8988T (cell line): ENCODE measurements around the gene MTF1.

Experiments
- DNase-seq: peaks from one replicate; pipeline ENCODE4 v3.0.0; 2011

MTF1 gene

GRCh38 chr1:37866491-37866890 is 7.1 kb upstream of the MTF1 start:
- no peak for DNase-seq

GRCh38 chr1:37865348-37866120 is 6.1 kb upstream of the MTF1 start:
- no peak for DNase-seq

GRCh38 chr1:37862330-37862729 is 2.9 kb upstream of the MTF1 start:
- no peak for DNase-seq

GRCh38 chr1:37861151-37861550 is 1.8 kb upstream of the MTF1 start:
- no peak for DNase-seq

DNA sequence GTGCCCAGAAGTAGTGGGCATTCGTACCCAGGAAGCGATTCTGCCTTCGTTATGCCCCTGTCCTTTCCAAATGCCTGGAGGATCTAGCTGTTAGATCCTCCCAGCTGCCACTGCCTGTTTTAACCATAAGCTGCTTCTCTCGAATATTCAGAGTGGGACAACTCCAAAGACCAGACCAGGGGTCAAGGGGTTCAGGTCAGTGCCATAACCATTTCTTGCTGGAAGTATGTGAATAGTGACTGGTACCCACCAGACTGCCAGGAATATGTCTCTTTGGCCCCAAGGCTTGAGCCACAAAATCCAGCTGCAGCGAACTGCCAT is 914 bp upstream of the MTF1 start:
- no peak for DNase-seq

DNA sequence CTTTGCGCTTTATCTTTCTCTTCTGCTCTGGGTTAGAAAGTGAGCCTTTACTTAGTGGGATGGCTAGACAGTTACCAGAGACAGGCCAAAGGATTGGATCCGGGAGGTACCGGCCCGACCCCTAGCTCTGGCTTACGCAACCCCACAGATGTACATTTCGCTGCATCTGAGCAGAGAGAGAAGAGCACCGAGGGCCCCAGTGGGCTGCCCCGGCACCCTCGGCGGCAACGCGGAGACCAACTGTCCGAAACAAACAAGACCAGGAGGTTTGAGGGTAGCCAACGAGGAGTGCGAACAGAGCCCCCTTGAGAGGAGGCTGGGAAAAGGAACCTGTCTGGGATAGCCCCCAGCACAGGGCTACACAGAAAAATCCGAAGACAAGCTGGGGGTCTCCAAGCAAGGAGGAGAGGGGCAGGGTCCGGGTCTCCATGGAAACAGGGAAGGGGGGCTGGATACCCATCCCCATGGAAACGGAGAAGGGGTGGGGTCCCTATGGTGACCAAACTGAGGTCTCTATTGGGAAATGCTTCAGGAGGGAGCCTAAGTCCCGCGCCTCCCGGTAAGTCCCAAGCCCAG is 373 bp downstream of the MTF1 start:
- DNase-seq: peak; percentile 32

GRCh38 chr1:37854406-37854805 is 5.0 kb downstream of the MTF1 start:
- no peak for DNase-seq

- DNase-seq: no peak
Measured at GRCh38 chr1:37853157-37853556, 6.2 kb downstream of the MTF1 start.

DNA sequence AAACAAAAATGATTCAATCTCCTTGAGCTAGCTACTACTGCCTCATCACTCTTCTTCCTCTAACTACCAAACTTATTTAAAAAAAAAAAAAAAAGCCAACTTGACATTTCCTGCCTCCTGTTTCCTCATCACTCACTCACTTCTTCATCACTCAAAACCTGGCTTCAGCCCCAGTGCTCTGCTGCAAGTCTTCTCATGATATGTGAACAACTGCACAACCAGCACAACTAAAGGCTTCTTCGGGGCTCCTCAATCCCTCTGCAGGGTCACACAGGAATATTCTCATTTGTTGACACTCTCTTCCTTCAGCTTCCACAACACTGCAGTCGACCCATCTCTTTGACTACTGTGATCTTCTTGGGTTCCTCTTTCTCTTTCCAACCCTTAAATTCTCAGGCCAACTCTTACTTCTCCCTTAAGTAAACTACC is 7.6 kb downstream of the MTF1 start:
- no peak for DNase-seq

DNA sequence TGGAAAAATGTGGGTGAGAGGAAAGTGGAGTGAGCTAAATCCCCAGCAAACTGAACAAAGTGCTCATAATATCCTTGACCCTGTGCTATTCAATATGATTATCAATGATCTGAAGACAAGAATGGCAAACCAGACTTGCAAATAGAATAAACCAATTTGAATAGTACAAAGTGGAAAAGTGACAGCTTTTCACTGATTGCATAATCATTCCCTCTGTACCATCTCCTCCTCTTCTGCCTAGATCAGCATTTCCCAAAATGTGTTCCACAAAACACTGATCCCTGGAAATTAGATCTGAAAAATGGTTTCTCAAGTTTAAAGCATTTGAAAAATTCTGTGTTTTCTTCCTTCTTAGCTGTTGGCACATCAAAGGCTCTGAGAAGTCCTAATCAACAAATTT is 8.1 kb downstream of the MTF1 start:
- no peak for DNase-seq

DNA sequence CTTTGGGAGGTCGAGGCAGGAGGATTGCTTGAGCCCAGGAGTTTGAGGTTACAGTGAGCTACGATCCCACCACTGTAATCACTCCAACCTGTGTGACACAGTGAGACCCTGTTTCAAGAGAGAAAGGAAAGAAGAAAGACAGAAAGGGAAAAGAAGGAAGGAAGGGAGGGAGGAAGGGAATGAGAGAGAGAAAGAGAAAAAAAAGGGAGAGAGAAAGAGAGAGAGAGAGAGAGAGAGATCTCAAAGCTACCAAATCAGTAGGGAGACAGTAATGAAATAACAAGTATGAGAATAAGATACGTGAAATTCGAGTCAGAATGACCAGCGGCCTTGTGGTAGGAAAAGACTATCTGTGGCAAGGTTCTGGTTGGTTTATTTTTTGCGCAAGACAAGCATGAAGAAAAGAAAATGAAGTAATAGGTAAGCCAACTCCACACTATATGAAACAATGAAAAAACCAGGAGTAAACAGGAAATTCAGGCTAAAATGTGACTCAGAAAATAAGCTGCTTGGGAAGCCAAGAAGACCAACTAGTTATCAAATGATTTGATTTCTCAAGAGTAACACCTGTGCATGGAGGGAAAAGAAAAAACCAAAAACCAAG is 8.9 kb downstream of the MTF1 start:
- no peak for DNase-seq

DNA sequence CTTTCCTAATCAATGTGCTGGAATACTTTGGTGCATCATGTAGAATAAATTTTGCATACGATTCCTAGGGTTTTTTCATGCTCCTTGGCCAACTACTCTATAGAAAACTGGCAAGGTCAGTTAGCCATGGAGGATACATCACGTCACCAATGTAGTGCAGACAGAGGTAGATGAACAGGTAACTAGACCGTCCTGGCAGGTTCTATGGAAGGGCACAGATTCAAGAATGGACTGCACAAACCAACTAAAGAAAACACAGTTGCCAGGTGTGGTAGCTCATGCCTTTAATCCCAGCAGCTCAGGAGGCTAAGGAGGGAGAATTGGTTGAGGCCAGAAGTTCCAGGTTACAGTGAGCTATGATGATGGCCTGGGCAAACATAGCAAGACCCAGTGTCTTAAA is 9.9 kb downstream of the MTF1 start:
- no peak for DNase-seq

GRCh38 chr1:37846647-37847339 is 12.6 kb downstream of the MTF1 start:
- DNase-seq: no peak

GRCh38 chr1:37845786-37846185 is 13.6 kb downstream of the MTF1 start:
- no peak for DNase-seq

DNA sequence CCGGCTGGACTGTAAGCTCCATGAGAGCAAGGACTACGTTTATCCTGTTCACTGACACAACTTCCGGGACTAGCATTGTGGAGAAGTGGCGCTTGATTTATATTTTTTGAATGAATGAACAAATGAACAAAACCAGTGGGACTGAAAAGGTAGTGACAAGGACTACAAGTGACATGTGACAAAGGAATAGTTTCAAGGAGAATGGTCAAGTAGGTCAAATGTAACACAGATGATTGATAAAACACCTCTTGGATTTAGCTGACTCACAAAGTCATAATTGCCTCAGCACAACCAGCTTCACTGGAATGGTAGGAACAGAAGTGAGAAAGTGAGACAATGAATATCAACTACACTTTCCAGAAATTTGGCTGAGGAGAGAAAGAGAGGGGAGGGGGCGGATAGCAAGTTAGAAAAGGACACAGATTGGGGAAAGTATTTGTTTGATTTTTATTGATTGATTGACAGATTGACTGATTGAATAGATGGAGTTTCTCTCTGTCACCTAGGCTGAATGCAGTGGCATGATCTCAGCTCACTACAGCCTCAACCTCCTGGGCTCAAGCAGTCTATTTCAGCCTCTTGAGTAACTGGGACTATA is 14.2 kb downstream of the MTF1 start:
- DNase-seq: no peak

- DNase-seq: no peak
Measured at GRCh38 chr1:37844536-37844935, 14.9 kb downstream of the MTF1 start.

DNA sequence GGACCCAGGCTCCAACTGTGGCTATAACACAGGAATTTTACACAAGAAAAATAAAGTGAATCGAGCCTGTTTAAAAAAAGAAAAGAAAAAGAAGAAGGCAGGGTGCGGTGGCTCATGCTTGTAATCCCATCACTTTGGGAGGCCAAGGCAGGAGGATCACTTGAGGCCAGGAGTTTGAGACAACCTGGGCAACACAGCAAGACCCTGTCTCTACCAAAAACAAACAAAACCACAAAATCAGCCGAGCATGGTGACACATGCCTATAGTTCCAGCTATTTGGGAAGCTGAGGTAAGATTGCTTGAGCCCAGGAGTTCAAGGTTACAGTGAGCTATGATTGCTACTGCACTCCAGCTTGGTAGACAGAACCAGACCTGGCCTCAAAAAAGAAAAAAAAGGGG is 17.7 kb downstream of the MTF1 start:
- no peak for DNase-seq

DNA sequence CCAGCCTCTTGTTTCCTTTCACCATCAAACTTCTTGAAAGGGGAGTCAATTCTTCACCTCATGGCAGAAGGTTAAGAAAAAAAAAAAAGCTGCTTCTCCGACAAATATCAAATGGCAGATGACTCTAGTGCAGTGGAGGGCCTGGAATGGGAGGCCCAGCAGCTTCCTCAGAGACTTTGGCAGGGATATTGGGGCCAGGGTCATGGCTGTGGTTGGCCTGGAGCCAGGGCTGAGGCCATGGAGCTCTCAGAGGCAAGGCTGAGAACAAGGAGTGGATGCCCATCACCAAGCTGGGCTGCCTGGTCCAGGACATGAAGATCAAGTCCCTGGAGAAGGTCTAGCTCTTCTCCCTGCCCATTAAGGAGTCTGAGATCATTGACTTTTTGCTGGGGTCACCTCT is 18.7 kb downstream of the MTF1 start:
- no peak for DNase-seq

- DNase-seq: no peak
Measured at GRCh38 chr1:37839676-37840075, 19.7 kb downstream of the MTF1 start.

- no peak for DNase-seq
Measured at GRCh38 chr1:37836788-37837187, 22.6 kb downstream of the MTF1 start.

GRCh38 chr1:37831809-37832208 is 27.6 kb downstream of the MTF1 start:
- no peak for DNase-seq

- DNase-seq: no peak
Measured at GRCh38 chr1:37831109-37831508, 28.3 kb downstream of the MTF1 start.

DNA sequence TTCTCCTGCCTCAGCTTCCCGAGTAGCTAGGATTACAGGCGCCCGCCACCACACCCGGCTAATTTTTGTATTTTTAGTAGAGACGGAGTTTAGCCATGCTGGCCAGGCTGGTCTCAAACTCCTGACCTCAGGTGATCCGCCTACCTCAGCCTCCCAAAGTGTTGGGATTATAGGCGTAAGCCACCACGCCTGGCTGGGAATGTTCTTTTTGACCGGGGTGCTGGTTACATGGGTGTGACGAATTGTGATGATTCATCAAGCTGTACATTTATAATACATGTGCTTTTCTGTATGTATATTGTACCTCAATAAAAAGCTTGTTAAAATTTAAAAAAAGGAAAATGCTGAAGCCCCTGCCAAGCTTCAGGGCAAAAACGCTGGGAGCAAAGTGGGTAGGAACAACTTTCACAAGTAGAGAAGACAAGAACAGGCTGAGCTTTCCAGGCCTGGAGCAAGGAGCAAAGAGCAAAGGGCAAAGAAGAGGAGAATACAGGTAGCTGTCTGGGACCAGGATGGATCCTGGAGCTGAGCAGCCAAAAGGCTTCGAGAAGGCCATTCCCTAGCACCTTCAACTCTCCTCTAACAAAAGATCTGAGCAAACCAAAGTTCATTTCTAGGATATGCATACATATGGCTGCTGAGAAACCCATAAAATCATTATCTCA is 30.9 kb downstream of the MTF1 start:
- DNase-seq: no peak
